GM21367 (cell line): Measurements from ENCODE around the gene LRRC3.
"Not testable (repeated sequence)": the region's sequence is repeated elsewhere in the genome, so short reads cannot be mapped to it uniquely, and the experiment has no call there.

Experiments
- ATAC-seq: cut with Tn5 transposase; IDR thresholded peaks from one replicate; pipeline ENCODE4 v1.9.1; 2021; ENCODE audit not compliant: unreplicated experiment

The LRRC3 gene

DNA sequence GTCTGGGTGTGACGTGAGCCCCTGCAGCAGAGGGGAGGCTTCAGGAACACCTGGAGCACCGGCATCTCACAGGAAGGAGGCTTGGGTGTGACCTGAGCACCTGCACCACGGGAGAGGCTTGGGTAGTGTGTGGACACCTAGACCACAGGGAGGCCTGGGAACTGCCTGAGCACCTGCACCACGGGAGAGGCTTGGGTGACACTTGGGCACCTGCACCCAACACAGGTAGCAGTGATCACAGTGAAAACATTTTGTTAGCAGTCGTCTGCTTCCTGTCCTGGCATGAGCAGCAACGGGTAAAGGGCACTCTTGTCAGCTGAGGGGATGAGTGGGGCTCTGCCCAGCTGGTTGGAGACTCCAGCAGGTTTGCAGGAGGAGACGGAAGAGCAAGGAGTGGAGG lies 22.4 kb downstream of the LRRC3 start:
- ATAC-seq = no peak

DNA sequence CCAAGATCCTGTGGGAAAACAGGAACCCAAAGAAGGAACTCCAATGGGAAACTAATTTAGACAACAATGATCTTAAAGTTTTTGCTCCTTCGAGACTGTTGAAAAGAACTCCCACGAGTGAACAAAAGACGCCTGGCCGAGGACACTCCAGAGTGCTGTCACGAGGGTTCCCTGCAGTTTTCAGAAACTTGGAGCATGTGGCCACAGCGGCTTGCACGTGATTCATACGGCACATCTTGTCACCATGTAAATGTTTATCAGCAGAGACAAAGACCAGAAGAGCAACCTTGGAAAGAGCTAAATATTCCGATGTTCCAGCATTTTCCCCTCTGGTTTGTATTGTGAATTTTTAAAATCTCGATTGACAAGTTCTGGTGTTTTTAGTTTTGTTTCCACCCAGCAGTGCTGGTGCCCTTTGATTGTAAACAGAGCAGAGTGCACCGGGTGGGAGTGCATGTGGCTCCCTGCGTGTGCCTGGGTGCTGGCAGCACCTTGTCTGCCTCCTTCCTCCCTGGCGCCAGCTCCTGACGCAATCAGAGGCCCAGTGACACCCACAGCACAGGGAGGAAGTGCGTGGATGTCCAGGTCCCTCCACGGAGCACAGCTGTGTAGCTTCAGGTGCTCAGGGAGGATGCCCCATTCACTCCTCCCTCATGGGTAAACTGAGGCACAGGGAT lies 23.0 kb downstream of the LRRC3 start:
- ATAC-seq = no peak

DNA sequence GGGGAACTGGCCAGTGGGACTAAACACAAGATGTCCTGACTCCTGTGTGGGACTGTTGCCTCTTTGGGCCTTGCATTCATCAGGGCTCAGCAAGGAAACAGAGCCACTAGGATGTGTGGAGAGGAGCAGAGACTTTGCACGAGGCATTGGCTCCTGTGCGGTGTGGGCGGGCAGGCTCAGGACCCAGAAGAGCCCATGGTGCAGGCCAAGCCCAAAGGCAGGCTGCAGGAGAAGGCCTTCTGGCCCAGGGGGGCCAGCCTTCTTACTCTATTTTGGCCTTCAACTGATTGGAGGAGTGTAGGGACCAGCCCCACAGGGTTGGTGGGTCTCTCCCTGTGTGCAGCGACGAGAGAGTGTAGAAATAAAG lies 23.5 kb downstream of the LRRC3 start:
- ATAC-seq = no peak

DNA sequence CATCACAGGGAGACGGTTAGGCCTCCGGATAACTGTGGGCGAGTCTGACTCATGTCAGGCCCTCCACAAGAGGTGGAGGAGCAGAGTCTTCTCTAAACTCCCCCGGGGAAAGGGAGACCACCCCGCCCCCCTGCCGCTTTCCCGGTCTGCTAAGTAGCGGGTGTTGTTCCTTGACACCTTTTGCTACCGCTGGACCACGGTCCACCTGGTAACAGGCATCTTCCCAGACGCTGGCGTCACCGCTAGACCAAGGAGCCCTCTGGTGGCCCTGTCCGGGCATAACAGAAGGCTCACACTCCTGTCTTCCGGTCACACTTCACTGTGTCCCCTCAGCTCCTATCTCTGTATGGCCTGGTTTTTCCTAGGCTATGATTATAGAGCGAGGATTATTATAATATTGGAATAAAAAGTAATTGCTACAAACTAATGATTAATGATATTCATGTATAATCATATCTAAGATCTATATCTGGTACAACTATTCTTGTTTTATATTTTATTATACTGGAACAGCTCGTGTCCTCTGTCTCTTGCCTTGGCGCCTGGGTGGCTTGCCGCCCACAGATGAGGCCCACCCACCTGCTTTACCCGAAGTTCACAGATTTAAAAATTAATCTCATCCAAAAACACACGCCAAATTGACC lies 24.4 kb downstream of the LRRC3 start:
- ATAC-seq = not testable (repeated sequence)

DNA sequence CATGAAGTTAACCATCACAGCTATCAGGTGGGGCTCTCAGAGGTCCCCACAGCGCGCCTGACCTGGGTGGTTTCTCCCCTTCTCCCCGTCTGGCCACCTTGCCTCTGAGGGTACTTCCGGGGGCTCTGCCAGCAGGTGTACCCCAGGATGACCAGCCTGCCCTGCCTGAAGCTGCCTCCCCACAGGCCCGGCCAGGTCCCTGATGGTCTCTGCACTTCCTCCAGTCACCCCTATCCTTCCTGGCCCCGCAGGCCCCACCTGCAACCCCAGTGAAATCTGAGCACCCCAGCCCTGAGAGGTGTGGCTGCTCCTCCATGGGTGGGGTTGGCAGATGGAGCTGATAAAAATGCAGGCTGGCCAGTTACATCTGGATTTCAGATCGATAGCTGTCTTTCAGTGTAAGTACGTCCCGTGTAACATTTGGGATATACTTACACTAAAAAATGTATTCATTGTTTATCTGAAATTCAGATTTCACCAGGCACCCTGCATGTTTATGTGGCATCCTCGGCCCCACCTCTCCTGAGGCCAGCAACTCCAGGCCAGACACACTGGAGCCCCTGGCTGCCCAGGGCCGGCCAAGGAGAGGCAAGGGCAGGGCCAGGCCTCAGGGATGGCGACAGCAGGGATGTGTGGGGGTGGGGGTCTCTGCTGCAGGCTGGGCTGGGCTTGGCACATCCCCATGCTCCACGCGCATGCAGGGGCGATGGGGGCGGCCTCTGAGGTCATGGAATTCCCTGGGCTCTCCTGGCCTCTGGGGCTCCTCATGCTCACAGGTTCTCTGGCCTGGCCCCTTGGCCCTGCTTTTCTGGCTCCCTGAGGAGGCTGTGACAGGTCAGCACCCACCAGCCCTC lies 25.1 kb downstream of the LRRC3 start:
- no peak for ATAC-seq

DNA sequence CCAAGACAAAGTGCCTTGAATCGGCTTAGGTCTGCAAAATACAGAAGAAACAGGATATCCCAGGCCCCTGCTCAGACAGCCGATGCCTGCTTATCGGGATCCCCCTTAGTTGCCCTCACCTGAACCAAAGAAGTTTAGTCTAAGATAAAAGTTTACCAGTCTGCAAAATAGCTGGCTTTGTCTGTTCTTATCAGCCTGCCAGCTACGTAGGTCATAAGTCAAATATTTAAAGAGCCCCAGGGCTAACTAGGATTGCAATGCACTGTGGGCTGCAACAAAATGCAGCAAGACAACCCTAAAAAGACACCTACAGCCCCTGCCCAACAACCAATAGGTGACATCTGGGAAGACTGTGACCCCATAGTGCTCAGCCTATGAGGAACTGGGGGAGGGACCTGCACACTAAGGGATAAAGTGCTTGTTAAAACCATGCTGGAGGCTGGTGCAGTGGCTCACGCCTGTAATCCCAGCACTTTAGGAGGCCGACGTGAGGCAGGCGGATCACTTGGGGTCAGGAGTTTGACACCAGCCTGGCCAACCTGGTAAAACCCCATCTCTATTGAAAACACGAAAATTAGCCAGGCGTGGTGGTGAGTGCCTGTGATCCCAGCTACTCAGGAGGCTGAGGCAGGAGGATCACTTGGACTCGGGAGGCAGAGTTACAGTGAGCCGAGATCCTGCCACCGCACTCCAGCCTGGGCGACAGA lies 27.4 kb downstream of the LRRC3 start:
- no peak for ATAC-seq

DNA sequence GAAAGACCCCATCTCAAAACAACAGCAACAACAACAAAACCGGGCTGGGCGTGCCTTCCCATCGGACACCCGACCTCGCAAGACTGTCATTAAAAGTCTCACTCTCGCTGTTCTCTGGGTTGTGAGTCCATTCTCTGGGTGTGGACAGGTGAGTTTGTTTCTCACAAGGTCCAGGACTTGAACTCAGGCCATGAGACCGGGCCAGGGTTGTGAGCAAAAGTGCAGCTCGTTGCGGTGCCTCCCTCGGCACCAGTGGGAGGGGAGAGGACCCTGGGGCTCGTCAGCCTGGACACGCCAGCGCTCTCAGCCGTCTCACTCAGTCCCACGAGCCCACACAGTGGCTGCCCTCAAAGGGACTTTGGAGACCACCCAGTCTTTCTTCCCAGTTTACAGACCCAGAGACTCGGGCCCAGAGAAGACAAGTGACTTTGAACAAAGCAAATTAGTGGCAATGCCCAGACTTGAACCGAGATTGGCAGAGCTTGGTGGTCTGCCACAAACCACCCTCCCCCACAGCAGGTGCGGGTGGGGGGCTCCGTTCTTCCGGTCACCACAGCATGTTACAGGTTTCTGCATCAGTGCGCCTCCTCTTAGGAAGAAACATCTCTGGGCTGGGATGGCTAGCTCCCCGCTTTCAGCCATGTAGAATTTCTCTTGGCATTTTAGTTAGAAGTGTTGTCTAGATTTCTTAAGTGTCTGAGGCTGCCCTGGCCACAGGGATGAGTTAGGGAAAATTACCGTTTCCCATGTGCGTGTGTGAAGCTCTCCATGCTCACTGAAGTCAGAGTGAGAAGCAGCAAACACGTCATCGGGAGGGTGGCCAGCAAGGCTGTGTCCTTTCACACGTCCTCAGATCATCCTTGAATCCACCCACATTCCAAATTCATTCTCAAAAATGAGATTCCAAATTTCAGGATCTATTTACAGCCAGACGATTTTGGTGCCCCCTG lies 28.3 kb downstream of the LRRC3 start:
- ATAC-seq = no peak

DNA sequence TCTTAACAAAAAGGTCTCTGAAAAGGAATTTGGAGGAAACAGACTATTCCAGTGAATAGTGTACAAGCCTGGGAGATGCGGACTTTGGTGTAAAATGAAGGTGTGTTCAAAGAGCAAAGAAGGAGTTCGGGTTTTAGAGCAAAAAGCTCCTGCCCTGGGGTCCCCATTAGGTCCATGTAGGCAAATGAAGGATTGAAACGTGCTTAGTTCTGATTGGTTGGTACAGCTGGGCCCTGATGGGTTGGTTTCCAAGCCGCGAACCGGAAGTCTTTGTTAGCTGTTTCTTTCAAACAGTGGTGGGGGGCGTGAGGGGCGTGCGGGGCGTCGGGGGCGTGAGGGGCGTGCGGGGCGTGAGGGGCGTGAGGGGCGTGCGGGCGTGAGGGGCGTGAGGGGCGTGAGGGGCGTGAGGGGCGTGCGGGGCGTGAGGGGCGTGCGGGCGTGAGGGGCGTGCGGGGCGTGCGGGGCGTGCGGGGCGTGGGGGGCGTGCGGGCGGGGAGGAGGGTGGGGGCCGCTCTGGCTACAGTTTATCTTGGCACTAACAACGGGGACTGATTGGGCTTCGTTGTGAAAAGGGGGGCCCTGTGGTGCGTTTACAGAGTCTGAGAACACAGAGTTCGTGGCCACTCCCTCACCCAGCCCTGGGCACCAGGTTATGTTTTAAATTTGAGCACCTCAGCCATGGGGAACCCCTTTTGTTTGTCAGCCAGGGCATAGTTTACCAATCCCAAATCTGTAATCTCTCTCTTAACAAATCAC lies 29.4 kb downstream of the LRRC3 start:
- ATAC-seq = no peak

DNA sequence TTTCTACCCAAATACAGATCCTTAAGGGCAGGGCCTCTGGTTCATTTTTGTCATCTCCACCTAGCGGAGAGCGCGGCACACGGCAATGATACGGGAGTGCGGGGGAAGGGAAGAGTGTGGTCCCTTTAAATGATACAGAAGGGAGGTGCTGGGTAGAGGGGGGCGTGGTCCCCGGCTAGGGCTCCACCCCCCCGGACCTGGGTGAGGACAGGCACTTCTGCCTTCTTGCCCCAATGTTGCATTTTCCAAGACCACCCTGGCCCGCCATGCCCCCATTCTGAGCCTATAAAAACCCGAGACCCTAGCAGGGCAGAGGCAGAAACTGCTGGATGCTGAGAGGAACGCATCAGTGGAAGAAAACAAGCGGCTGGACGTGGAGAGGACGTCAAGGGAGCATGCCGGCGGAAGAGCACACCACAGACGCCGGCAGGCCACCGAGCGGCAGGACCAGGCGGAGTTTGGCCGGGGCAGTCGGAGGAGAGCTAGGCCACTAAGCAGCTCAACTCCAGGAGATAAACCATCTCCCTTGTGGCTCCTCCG lies 30.0 kb downstream of the LRRC3 start:
- ATAC-seq = no peak

DNA sequence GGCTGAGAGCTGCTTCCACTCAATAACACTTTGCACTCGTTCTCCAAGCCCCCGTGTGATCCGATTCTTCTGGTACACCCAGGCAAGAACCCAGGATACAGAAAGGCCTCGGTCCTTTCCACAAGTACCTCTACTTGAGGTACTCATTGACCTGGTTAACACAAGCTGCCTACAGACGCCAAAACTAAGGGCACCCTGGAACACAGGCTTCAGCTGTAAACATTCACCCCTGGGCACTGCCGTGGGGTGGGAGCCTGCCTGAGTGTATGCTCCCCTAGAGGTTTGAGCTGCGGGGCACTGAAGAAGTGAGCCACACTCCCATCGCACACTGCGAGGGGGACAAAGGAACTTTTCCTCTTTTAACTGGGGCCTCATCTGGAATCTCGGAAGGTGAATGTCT lies 30.5 kb downstream of the LRRC3 start:
- ATAC-seq = no peak

DNA sequence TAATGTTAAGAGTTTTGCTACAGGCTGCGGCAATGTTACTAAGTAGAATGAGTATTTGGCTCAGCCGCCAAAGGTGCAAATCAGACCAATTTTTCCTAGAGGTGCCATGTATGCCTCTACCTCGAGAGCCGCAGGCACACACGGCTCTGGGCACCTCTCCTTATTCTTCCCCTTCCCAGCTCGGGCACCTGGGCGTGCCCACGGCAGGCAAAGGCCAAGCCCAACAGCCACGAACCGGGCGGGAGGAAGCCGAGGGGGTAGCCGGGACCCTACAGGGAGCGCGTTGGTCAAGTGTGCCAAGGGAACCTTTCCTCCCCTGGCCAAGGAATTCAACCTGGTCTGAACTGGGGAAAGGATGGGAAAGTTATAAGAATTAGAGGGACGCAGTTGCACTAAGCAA lies 31.0 kb downstream of the LRRC3 start:
- no peak for ATAC-seq

DNA sequence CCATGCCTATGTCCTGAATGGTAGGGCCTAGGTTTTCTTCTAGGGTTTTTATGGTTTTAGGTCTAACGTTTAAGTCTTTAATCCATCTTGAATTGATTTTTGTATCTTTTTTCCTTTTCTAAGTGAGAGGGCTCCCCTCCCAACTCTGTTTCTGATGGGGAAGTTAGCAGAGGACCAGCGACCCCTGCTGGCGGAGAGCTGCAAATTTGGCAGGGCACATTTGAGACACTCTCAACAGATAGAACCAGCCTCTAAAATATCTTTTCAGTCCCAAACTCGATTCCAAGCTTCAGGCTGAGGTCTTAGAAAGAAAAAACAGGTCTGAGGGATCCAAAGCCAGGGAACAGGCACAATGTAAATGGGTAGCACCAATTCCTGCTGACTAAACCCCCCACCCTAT lies 32.5 kb downstream of the LRRC3 start:
- ATAC-seq = no peak

DNA sequence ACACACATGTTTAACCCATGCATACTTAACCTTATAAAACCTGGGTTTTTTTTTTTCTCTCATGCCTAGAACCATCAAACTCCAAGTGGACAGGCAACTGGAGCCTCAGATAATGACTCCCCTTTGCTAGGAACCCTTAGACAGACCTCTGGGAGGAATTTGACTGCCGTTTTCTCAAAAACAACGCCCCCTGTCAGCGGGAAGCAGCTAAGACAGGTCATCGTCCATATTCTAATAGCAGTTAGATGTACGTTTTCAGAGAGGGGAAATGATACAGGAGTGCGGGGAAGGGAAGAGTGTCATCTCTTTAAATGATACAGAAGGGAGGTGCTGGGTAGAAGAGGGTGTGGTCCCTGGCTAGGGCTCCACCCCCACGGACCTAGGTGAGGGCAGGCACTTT lies 34.7 kb downstream of the LRRC3 start:
- ATAC-seq = no peak

DNA sequence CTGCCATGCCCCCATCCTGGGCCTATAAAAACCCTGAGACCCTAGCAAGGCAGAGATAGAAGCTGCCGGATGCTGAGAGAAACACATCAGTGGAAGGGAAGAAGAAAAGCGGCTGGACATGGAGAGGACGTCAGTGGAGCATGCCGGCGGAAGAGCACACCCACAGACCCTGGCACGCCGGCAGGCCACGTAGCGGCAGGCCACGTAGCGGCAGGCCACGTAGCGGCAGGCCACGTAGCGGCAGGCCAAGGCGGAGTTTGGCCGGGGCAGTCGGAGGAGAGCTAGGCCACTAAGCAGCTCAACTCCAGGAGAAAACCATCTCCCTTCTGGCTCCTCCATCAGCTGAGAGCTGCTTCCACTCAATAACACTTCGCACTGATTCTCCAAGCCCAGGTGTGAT lies 35.1 kb downstream of the LRRC3 start:
- ATAC-seq = no peak

DNA sequence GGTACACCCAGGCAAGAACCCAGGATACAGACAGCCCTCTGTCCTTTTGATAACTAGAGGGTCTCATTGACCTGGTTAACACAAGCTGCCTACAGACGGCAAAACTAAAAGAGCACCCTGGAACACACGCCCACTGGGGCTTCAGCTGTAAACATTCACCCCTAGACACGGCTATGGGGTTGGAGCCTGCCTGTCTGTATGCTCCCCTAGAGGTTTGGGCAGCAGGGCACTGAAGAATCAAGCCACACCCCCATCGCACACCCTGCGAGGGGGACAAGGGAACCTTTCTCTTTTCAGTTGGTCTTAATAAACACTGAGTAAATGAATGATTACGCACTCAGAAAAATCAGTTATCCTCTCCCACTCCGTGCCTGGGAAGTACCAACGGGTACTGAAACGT lies 35.5 kb downstream of the LRRC3 start:
- no peak for ATAC-seq

DNA sequence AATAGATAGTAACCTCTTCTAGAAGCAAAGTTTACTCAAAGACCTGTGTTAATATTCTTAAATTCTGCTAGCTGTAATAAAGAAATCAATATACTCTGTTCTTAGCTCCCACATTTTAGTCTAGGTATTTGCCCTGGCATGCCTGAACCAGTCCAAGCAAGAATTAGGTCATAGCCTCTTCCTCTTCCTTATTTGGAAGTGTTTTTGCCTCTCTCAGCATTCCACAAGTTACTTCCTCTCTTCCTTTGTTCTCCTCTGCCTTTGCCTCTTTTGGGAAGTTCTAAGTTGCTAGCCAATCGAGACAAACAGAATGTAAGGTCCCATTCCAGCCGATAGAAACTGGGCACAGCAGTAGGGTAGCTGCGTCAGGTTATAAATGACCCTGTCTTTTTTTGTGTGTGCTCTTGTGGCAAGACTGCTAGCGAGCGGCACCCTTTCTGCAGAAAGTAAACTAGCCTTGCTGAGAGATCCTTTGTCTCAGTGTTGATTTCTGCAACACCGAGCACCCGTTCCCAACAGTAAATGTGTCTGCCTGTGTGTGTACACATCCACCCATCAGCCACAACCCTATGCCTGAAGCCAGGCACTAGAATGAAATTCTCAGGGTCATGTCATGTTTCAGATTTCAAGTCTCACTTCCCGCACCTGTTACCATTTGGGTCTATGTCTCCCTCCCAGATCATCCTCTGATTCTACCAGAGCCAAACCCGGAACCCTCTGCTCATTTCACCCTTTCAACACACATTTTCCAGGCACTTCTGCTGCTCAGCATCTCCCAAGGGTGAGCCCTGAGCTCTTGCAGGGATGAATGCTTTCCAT lies 37.5 kb downstream of the LRRC3 start:
- ATAC-seq = no peak

DNA sequence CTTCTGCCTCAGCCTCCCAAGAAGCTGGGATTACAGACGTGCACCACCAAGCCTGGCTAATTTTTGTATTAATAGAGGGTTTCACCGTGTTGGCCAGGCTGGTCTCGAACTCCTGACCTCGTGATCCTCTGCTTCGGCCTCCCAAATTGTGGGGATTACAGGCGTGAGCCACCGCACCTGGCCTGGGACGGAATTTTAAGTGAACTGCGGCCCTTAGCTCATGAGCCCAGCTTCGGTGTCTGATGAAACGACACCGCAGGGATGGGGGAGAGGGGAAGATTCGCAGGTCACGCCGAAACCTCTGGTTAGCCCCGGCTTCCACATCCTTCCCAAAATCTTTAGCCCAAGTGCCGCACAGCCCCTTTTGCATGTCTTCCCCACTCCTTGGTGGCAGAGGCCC lies 39.1 kb downstream of the LRRC3 start:
- ATAC-seq = no peak

DNA sequence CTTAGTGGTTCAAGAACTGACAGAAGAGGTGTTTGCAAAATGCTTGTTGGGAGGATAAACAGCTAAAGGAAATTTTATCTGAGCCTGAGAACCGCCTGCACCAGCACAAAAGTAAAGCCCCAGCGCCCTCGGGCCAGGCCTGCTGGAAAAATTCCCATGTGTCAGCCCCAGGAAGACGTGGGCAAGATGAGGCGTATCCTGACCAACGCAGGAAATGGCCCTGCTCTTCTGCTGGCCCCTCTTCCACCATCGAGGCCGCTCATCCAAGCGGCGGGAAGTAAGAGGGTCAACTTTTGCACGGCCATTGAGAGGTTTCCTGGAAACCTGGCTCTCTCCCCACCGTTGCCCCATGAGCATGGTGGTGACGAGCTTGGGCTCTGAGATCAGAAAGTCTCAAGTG lies 39.6 kb downstream of the LRRC3 start:
- no peak for ATAC-seq
